A549 (cell line): ENCODE results near the gene VGLL1.
A peak's percentile ranks its signal among the peaks of the same experiment; 100 is the strongest.

Source experiments
- CEBPB ChIP-seq, 2 experiments: fragments of >200 bp in 1 of 2; sonication (Bioruptor Twin) in 1 of 2; formaldehyde crosslinking in 1 of 2; IDR thresholded peaks; 2 replicates each; pipeline ENCODE4 v1.6.1; 2012 to 2016
- EHF ChIP-seq: fragments of 250-450 bp; sonication (Bioruptor Pico); IDR thresholded peaks from 2 replicates; pipeline ENCODE4 v1.5.0; 2020; ENCODE audit warnings: mild to moderate bottlenecking
- EHMT2 ChIP-seq: fragments of 200-600 bp; sonication (generic); IDR thresholded peaks from 2 replicates; pipeline ENCODE4 v1.6.1; 2016; ENCODE audit warnings: antibody characterized with exemption, low read depth, mild to moderate bottlenecking, moderate library complexity
- EP300 ChIP-seq, 2 experiments: fragments of >200 bp; sonication (Bioruptor Twin); formaldehyde crosslinking; IDR thresholded peaks; 2 replicates in 1 of 2; 3 replicates in 1 of 2; pipeline ENCODE4 v1.6.1; 2016 to 2017
- HDAC2 ChIP-seq: fragments of 200-600 bp; sonication (generic); IDR thresholded peaks from 2 replicates; pipeline ENCODE4 v1.6.1; 2016
- MAFK ChIP-seq: fragments of 450-650 bp; IDR thresholded peaks from 2 replicates; pipeline ENCODE4 v1.6.1; 2014; ENCODE audit not compliant: partially characterized antibody
- MAX ChIP-seq: IDR thresholded peaks from 2 replicates; pipeline ENCODE4 v1.6.1; 2012
- PBX3 ChIP-seq: IDR thresholded peaks from 2 replicates; pipeline ENCODE4 v1.6.1; 2012
- POLR2A ChIP-seq: IDR thresholded peaks from 2 replicates; pipeline ENCODE4 v1.6.1; 2012; ENCODE audit warnings: mild to moderate bottlenecking, low read length
- RFX5 ChIP-seq: fragments of 450-650 bp; IDR thresholded peaks from 2 replicates; pipeline ENCODE4 v1.7.1; 2014; ENCODE audit warnings: antibody characterized with exemption, mild to moderate bottlenecking, moderate library complexity
- TF ChIP-seq, protein P1 (sequence below): fragments of >200 bp; sonication (Bioruptor Twin); formaldehyde crosslinking; IDR thresholded peaks from 3 replicates; pipeline ENCODE4 v1.5.1; 2016
- TF ChIP-seq, protein P2 (sequence below): fragments of 450-650 bp; IDR thresholded peaks from 2 replicates; pipeline ENCODE4 v1.6.1; 2014; ENCODE audit warnings: antibody characterized with exemption
- TF ChIP-seq, protein P3 (sequence below): fragments of 200-600 bp; sonication (generic); IDR thresholded peaks from 2 replicates; pipeline ENCODE4 v1.6.1; 2016; ENCODE audit warnings: antibody characterized with exemption, mild to moderate bottlenecking, moderate library complexity
- TF ChIP-seq, protein P4 (sequence below): IDR thresholded peaks from 2 replicates; pipeline ENCODE4 v1.6.1; 2012; ENCODE audit warnings: low read depth, borderline replicate concordance

DNA sequence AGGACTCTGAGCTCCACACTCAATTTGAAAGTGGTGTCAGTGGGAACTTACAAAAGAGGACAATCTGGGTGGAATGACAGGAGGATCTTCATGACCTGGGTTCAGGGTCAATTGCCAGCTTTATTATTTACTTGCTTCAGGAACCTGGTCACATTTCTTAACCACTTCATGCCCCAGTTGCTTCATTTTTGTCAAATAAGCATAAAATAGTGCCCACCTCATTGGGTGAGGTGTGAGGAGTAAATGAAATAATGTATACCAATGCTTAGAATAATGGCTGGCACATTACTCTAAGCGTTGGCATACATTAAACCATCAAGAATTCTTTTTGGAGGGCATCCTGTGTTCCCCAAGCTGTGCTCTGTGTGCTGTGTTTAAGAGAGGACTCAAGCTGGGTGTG lies 19.4 kb downstream of the VGLL1 start:
- TF ChIP-seq HDAC2 (no peak), MAX (no peak), PBX3 (no peak), EHF (no peak), POLR2A (no peak), CEBPB (IDR thresholded peaks at IDR 0.05) (no peak), EP300 (IDR thresholded peaks at IDR 0.05) (no peak), RFX5 (no peak), MAFK (peak; percentile 51), EHMT2 (no peak)
- TF ChIP-seq, protein P1, sequence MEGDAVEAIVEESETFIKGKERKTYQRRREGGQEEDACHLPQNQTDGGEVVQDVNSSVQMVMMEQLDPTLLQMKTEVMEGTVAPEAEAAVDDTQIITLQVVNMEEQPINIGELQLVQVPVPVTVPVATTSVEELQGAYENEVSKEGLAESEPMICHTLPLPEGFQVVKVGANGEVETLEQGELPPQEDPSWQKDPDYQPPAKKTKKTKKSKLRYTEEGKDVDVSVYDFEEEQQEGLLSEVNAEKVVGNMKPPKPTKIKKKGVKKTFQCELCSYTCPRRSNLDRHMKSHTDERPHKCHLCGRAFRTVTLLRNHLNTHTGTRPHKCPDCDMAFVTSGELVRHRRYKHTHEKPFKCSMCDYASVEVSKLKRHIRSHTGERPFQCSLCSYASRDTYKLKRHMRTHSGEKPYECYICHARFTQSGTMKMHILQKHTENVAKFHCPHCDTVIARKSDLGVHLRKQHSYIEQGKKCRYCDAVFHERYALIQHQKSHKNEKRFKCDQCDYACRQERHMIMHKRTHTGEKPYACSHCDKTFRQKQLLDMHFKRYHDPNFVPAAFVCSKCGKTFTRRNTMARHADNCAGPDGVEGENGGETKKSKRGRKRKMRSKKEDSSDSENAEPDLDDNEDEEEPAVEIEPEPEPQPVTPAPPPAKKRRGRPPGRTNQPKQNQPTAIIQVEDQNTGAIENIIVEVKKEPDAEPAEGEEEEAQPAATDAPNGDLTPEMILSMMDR, result no peak
- TF ChIP-seq, protein P2, sequence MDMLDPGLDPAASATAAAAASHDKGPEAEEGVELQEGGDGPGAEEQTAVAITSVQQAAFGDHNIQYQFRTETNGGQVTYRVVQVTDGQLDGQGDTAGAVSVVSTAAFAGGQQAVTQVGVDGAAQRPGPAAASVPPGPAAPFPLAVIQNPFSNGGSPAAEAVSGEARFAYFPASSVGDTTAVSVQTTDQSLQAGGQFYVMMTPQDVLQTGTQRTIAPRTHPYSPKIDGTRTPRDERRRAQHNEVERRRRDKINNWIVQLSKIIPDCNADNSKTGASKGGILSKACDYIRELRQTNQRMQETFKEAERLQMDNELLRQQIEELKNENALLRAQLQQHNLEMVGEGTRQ, result no peak
- TF ChIP-seq, protein P3, sequence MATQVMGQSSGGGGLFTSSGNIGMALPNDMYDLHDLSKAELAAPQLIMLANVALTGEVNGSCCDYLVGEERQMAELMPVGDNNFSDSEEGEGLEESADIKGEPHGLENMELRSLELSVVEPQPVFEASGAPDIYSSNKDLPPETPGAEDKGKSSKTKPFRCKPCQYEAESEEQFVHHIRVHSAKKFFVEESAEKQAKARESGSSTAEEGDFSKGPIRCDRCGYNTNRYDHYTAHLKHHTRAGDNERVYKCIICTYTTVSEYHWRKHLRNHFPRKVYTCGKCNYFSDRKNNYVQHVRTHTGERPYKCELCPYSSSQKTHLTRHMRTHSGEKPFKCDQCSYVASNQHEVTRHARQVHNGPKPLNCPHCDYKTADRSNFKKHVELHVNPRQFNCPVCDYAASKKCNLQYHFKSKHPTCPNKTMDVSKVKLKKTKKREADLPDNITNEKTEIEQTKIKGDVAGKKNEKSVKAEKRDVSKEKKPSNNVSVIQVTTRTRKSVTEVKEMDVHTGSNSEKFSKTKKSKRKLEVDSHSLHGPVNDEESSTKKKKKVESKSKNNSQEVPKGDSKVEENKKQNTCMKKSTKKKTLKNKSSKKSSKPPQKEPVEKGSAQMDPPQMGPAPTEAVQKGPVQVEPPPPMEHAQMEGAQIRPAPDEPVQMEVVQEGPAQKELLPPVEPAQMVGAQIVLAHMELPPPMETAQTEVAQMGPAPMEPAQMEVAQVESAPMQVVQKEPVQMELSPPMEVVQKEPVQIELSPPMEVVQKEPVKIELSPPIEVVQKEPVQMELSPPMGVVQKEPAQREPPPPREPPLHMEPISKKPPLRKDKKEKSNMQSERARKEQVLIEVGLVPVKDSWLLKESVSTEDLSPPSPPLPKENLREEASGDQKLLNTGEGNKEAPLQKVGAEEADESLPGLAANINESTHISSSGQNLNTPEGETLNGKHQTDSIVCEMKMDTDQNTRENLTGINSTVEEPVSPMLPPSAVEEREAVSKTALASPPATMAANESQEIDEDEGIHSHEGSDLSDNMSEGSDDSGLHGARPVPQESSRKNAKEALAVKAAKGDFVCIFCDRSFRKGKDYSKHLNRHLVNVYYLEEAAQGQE, result no peak
- TF ChIP-seq, protein P4, sequence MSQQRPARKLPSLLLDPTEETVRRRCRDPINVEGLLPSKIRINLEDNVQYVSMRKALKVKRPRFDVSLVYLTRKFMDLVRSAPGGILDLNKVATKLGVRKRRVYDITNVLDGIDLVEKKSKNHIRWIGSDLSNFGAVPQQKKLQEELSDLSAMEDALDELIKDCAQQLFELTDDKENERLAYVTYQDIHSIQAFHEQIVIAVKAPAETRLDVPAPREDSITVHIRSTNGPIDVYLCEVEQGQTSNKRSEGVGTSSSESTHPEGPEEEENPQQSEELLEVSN, result no peak
